GM21528 (cell line): ENCODE data around the gene ZFAND3.

Experiments used
- ATAC-seq: cut with Tn5 transposase; IDR thresholded peaks from one replicate; pipeline ENCODE4 v1.9.1; 2021; ENCODE audit warnings: mild to moderate bottlenecking, moderate library complexity; ENCODE audit not compliant: unreplicated experiment, low FRiP score

The ZFAND3 gene

DNA sequence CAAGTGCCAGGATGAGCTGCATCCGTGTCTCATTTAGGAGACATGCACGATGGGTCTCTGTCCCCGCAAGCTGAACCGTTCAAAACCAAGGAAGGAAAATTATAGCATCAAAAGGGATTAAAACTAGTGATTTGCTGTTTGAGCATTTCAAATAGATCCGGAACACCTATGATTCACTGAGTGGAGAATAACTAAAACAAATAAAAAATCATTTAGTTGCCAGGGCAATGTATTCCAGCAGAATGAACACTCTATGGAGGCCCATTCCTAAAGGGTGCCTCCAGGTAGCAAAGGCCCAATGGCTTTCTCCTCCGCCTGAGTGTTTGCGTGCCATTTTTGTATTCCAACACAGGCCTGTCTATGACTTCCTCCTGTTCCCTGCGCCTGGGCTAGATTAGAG, 354.8 kb downstream of the ZFAND3 start:
- no peak for ATAC-seq

DNA sequence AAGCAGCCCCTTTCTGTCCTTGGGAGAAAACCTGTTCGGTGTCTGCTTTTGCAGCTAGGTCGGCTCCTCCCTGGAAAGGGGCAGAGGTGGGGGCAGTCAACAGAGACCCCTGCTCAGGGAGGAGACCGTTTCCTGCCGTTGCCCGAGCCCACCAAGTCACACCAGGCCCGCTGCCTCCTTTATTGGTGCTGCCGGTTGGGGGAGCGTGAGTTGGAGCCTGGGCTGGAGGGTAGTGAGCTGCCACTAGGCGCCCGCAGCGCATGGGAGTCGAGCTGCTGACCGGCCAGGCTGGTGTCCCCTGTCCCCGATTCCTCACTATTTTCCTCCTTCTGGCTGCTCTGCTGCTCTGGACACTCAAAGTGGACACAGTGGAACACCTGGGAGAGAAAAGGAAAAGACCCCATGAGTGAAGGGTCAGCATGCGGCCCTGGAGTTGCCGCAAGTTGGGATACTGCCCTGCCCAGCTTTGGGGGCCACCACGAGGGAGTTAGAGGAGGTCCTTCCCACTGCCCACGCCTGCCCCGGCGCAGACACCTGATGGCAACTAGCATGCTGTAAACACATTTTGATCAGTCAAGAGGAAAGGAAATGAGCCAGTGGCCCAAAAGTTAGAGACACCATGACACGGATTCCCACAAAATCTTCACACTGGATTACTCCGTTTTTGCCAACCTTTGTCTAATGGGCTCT, 355.4 kb downstream of the ZFAND3 start:
- ATAC-seq, result no peak

DNA sequence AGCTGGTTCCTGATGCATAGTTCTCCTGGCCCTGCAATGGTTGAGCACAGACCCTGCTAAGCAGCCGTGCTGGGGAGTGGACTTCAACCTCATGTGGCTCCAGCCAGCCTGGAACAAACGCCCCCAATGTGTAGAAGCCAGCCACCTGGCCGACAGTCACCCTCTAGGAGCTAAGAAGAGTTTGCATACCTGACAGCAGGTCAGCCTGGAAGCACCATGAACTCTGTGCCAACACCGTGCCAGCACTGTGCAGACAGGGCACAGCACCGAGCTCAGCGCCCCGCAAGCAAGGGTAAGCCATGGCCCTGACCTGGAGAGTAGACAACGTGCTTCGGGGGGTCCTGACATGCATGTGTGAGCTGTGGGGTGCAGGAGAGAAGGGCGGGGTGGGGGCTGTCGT, 356.3 kb downstream of the ZFAND3 start:
- no peak for ATAC-seq

DNA sequence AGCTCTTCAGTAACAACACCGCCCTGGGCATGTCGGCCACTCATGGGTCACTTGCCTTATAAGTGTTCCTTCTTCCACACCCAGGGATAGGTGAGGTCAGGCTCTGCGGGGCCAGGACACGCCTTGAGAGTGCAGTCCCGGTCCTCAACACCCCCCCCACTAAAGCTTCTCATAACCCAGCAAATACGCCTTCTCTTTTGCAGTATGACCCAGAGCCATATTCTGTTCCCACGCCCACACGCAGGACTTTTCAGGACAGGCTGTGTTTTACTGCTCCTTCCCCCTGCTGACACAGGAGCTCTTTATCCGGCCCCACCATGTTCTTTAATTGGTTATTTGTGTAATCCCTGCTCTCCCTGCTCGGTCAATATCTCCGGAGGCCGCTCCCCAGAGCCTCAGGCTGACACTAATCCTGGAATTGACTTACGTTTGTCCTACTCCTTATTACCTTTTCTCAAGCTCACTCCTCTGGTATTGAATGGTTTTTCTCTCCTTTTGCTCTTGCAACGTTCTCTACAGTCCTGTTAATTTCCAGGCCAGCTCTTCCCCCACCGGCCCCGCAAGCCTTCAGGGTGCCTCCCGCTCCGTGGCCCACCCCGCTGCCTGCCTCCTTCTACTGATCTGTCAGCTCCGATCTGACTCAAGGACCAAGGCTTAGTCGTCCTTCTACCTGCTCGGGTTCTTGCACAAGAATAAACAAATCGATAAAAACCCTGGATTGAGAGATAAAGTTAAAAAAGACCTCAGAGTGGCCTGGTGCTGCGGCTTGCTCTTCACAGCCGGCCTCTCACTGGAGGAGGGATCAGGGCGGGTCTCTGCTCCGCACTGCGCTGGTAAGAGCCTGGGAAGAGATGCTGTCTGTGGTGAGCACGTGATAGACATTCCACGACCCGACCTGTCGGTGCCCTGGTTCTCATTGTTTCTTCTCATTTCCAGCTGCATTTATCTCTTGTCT, 357.5 kb downstream of the ZFAND3 start:
- no peak for ATAC-seq

DNA sequence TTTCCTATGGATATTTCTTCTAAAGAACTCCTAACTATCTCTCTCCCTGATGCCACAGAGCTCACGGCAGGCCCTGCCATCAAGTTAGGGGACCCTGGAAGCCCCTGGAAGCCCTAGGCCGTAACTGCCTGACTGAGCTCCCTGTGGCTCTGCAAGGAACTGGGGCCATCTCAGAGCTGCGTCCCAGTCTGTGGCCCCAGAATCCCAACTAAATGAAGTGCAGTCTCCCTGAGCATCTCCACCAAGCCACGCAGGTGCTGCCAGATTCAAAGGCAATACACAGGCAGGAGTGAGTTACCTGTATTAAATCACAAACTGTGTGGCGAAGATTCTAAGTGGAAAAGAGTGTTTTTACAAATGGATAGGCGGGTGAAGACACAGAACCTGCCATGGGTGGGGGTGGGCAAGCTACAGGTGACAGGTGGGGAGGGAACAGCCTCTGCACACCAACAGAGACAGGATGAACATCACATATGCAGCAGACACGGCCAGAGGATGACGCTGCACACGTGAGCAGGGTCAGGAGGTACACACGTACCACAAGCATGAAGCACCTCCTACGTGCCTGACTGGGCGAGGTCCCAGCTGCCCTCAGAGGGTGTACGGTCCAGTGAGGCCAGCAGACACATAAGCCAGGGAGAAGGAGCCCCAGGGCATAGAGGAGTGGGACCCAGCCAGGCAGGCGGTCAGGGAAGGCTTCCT, 358.5 kb downstream of the ZFAND3 start:
- ATAC-seq, result no peak

DNA sequence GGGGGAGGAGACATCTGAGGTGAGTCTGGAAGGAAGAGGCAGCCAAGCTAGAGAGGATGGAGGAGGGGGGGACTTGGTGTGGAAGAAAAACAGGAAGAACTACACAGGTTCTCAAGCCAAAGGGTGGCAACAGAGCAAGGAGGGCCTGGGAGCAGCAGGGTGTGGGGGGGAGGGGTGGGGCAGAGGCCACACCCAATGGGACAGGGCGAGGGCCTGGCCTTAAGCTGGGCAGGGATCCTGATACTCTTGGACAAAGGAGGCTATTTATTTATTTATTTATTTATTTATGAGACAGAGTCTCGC, 359.0 kb downstream of the ZFAND3 start:
- ATAC-seq, result no peak

DNA sequence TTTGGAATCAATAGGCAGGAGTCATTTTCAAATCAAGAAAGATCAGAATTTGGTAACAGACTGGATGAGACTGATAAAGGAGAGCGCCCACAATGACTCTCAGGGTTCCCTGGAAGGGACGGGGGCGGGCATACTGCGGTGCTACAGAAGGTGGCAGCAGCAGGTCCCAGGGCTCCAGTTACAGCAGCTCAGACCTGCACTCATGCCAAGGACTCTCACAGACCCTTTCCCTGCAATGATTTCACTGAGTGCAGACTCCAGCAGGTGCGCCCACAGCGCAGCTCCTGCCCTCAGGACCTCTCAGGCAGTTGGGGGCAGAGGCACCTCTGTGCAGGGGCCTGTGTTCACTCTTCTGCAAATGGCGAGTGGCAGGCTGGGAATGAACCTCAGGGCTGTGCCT, 359.8 kb downstream of the ZFAND3 start:
- ATAC-seq, result no peak

DNA sequence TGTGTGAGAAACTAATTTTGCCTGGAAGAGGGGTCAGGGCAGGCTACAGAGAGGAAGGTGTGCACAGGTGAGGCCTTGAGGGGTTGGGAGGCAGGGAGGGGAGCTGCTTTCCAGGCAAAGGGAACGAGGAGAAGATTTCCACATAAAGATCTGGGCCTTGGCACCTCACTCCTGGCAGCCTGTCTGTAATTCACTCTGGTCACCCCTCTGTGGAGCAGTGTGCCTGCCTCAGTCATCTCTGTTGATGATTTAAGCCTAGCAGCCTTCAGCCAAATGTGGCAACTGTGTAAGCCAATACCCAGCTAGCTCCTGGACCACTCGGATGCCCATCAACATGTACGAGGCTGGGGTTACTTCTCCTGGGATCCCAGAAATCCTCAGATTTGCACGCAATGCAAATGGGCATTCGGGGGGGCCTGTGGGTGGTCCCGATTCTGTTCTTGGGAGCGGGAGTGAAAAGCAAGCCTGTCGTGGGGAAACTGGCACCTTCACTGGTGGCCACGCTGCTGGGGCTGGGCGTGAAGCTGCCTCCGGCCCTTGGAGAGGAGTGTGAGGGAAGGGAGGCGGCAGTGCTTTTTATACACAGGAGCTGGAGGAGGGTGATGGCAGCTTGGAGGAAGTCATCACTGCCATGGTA, 360.4 kb downstream of the ZFAND3 start:
- ATAC-seq, result no peak

DNA sequence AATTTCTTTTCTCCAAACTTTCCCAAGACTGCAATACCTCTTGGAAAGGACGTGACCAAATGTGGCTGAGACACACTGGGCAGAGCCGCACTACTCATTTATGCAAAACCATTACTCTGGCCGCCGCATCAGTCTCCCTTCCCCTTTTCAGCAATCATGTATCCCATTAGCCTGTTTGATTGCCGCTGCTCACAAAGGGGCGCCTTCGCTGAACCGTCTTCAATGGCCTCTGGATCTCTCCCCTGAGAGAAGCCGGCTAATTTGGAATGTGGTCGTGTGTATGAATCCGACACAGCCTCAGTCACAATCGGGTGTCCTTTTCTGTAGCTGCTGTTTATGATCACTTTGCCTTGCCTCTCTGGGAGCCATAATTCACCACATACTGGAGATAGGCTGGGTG, 361.1 kb downstream of the ZFAND3 start:
- no peak for ATAC-seq

DNA sequence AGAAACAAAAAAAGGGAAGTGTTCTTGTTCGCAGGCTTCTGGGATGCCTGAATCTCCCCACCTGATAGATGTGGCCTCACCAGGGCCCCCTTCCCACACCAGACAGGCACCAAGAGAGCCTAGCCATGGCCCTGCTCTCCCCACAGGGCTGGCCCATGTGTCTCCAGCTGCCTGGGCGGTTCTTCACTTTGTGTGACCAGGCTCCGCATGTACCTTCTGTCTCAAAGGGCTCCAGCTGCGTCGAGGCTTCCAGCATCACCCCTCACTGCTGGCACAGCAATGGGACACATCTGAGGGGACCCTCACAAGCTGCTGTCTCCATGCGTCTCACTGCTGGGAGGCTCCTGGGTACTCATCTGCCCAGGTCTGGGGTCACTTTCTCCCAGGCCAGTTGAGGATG, 362.9 kb downstream of the ZFAND3 start:
- no peak for ATAC-seq

DNA sequence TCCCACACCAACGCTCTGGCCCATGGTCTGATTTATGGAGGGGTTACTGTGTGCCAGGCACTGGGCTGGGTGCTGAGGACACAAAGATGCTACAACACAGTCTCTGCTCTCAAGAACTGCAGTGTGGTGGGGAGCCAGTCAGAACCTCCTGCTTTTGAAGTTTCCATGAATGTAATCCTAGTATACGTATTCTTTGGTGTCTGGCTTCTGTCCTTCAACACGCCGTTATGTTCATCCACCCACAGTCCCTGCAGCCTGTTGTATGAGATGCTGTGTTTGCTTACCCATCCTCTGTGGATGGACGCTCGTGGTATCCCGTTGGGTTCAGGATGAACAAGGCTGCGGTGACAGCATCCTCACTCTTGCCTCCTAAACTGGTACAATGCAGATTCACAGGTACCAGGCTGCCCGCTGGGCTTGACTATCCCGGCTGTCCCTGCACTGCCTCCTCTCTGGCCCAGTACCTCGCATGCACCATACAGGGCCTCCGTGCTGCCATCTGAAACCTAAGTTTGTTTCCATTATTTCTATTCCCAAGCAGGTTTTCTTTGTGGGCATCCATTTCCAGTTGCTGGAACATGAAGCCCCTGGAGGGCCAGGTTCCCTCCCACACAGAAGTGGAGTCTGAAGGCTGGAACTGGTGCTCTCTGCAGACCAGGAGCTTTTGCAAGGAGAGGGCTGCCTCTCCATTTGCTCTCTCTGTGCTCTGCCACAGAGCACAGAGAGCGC, 364.5 kb downstream of the ZFAND3 start:
- ATAC-seq, result no peak

DNA sequence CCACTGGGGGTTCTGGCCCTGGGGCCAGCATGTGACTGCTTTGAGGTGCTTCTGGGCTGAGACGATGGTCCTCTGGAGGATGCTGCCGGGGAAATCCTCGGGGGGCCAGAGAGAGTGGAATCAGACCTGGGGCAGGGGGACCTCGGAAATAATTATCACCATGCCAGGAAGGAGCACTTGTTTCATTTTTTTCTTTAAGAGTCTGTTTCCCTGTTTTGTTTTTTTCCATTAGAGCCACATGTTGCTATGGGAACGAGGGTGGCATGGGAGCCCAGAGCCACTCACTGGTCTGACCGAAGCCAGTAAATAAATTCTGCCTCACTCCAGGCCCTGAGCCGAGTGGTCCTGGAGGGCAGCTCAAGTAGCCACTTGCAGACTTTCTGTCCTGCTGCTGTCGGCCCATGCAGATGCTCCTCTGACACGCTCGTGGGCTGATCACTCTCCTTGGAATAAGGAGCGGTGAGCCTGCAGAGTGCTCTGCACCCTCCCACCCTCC, 365.1 kb downstream of the ZFAND3 start:
- ATAC-seq, result no peak

DNA sequence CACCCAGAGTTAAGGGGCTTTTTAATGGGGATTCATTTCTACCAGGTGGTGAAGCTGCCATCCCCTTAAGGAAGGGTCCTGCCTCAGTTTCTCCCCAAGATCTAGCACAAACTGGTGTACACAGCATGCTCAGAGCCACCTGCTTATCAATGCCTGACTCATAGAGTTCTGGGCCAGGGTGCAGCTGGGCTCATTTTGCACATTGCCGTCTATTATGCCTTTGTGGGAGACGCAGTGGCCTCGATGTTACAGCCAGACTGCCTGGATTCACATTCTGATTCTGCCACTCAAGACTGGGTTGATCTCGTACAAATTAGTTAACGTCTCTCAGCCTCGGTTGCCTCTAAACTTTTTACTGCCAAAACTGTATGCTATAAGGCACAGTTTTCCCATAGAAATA, 365.7 kb downstream of the ZFAND3 start:
- ATAC-seq, result no peak

DNA sequence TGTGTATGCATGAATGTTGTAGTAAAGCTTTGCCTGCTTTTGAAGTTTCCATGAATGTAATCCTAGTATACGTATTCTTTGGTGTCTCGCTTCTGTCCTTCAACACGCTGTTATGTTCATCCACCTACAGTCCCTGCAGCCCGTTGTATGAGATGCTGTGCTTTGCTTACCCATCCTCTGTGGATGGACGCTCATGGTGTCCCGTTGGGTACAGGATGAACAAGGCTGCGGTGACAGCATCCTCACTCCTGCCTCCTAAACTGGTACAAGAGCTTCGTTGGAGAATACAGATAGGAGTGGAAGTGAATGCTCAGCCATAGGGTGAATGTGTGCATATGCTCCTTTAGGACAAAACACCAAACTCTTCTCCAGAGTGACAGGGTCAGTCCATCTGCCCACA, 366.2 kb downstream of the ZFAND3 start:
- no peak for ATAC-seq

DNA sequence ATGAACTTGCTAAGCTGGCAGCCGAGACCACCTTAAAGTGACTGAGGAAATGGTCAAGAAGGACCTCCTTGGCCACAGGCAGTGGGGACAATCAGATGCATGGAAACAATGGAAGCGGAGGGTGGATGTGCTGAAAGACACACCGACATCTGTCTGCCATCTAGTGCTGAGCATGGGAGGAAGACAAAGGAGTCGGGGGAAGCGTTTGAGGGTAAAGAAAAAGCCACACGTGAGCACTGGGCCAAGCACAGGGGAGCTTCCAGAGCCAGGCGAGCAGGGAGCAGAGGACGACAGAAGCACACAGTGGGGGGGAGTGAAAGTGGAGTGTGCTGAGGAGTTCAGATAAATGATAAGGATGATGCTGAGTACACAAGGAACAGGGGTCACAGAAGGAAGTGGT, 367.8 kb downstream of the ZFAND3 start:
- ATAC-seq, result no peak

DNA sequence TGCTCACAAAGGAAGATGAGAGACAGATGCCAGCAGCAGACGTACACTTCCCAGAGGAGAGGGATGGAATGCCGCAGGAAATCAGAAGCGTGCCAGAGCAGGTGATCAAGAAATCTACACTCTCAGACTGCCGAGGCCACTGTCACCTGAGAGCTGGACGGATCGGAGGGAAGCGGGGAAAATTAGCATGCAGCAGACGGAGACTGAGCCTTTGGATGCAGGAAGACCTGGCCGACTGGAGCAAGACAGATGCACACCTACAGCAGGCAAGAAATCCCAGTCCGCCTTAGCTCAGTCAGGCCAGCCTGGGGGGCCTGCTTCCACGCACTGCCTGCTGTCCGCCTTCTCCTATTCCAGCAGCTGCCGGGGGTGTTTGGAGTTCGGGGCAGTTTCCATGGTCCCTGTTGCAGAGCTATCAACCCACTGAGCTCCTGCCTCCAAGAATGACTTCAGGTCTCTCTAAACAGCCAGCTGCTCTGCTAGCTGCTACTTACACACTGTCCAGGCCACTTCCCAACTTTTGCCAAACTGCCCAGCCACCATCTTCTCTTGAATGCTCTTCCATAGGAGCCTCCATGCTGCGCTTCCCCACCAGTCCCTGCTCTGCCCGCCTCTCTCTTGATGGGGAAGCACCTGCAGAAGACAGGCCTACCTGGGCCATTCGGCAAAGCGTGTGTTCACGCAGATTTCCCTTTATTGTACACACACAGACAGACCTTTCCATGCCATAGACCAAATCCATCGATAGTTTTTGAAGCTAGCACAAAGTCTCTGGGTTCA, 368.5 kb downstream of the ZFAND3 start:
- no peak for ATAC-seq

DNA sequence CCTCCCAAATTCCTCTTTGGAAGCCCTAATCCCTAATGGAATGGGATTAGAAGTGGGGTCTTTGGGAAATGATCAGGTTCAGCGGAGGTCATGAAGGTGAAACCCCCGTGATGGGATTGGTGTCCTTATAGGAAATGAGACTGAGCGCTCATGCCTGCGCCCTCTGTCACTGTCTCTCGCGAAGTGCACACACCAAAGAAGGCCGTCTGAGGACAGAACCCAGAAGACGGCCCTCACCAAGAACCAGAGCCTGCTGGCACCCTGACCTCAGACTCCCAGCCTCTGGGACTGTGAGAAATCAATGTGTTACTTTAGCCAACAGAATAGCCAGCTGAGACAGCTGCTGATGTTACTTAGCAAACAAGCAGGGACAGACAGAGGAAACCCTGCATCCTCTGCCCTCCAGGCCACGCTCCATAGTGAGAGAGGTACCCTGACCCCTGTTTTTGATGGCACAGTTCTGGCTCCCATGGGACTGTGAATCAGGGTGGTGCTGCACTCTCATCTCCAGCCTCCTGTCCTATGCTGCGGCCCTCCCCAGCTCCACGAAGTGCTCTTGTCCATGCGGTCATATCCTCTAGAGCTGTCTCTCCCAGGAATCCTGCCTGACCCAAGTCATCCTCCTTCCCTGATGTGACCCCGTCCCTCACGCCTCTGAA, 369.3 kb downstream of the ZFAND3 start:
- ATAC-seq, result no peak

DNA sequence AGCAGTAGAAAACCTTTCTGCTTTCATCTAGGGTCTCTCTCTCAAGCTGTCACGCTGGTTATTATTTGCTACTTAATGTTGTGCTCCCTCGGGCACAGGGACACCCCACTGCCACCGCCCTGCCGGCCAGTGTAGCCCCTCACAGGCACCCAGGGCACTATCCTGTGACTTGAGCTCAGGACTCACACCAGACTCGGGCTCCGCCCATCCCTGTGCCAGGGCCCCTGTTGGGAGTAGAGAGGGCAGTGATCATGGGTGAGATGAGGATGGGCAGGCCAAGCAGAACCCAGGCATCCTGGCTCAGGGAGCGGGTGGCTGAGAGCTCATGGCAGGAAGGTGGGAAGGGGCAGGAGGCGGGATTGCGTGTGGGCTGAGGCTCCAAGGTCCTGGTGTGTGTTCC, 371.9 kb downstream of the ZFAND3 start:
- ATAC-seq, result no peak

DNA sequence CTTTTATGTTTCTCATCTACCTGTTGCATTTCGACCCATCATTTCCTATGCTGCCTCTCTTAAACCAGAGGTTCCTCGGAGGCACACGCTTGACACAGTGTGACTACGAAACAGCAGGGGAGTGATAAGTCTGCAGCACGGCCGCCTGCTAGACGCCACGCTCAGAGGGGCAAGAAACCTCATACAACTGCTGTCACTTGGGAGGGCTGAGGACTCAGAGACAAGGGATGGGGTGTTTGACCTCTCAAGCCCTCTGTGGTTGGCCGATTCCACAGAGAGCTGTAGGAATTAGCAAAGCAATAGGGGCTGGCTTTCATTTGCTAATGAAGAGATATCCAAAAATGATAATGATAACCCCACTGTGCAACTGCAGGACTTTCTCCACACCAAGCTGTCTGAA, 372.5 kb downstream of the ZFAND3 start:
- ATAC-seq, result no peak
